ENCODE data around the gene PCDHGA3.

Gene PCDHGA3

DNA sequence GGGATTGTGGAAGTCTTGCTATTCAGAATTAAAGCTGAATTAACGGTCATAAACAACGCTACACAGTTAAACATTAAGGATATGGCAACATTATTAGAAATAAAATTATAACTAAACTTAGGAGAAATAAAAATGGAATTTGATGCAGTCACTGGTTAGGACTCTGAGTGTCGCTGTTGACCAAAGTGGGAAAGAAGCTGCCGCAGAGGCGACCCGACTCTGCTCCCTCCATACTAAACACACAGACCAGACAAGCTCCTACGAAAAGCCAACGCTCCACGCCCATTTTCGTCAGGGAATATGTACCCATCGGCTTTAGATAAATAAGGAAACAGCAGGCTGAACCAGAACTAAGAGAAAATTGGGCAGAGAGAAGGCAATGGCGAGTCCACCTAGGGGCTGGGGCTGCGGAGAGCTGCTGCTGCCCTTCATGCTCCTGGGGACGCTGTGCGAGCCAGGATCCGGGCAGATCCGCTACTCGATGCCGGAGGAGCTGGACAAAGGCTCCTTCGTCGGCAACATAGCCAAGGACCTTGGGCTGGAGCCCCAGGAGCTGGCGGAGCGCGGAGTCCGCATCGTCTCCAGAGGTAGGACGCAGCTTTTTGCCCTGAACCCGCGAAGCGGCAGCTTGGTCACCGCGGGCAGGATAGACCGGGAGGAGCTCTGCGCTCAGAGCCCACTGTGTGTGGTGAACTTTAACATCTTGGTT lies 20.5 kb downstream of the PCDHGA3 start, which contains the start of gene PCDHGA5:
Gene PCDHGA5 (plus strand): TSS at position 211 of the 709 bp plus-strand sequence. CDS start 169 bp downstream, at position 380.
- TF ChIP-seq, protein P1, sequence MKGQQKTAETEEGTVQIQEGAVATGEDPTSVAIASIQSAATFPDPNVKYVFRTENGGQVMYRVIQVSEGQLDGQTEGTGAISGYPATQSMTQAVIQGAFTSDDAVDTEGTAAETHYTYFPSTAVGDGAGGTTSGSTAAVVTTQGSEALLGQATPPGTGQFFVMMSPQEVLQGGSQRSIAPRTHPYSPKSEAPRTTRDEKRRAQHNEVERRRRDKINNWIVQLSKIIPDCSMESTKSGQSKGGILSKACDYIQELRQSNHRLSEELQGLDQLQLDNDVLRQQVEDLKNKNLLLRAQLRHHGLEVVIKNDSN (IDR thresholded peaks at IDR 0.05): no peak
- no peak for TF ChIP-seq TAF1 (IDR thresholded peaks at IDR 0.05; ENCODE audit: low read depth)
- TF ChIP-seq ZBTB7A (IDR thresholded peaks at IDR 0.05; ENCODE audit: low read depth): no peak
- no peak for TF ChIP-seq FOXM1 (IDR thresholded peaks at IDR 0.05; ENCODE audit: borderline replicate concordance, low read depth)
- TF ChIP-seq YY1 (IDR thresholded peaks at IDR 0.05; ENCODE audit: low read depth): no peak
- no peak for TF ChIP-seq NFIC (IDR thresholded peaks at IDR 0.05)
- no peak for TF ChIP-seq RAD21 (IDR thresholded peaks at IDR 0.05; ENCODE audit: low read depth)
- no peak for TF ChIP-seq REST (IDR thresholded peaks at IDR 0.05; ENCODE audit: low read depth)
- no peak for TF ChIP-seq MAX (IDR thresholded peaks at IDR 0.05)
- TF ChIP-seq CREB1 (IDR thresholded peaks at IDR 0.05; ENCODE audit: low read depth): no peak
- no peak for TF ChIP-seq TEAD4 (IDR thresholded peaks at IDR 0.05)
- TF ChIP-seq EGR1 (IDR thresholded peaks at IDR 0.05): no peak
- TF ChIP-seq TCF12 (IDR thresholded peaks at IDR 0.05; ENCODE audit: low read depth): no peak
- TF ChIP-seq EP300 (IDR thresholded peaks at IDR 0.05; ENCODE audit: borderline replicate concordance): no peak
- TF ChIP-seq CEBPB (IDR thresholded peaks at IDR 0.05): no peak

GRCh38 chr5:141366016-141366896 lies 22.6 kb downstream of the PCDHGA3 start:
- TF ChIP-seq NFIC (IDR thresholded peaks at IDR 0.05) (no peak), TCF12 (IDR thresholded peaks at IDR 0.05; ENCODE audit: low read depth) (no peak), REST (IDR thresholded peaks at IDR 0.05; ENCODE audit: low read depth) (no peak), EGR1 (IDR thresholded peaks at IDR 0.05) (no peak), MAX (IDR thresholded peaks at IDR 0.05) (no peak), TAF1 (IDR thresholded peaks at IDR 0.05; ENCODE audit: low read depth) (no peak), CREB1 (IDR thresholded peaks at IDR 0.05; ENCODE audit: low read depth) (no peak)

DNA sequence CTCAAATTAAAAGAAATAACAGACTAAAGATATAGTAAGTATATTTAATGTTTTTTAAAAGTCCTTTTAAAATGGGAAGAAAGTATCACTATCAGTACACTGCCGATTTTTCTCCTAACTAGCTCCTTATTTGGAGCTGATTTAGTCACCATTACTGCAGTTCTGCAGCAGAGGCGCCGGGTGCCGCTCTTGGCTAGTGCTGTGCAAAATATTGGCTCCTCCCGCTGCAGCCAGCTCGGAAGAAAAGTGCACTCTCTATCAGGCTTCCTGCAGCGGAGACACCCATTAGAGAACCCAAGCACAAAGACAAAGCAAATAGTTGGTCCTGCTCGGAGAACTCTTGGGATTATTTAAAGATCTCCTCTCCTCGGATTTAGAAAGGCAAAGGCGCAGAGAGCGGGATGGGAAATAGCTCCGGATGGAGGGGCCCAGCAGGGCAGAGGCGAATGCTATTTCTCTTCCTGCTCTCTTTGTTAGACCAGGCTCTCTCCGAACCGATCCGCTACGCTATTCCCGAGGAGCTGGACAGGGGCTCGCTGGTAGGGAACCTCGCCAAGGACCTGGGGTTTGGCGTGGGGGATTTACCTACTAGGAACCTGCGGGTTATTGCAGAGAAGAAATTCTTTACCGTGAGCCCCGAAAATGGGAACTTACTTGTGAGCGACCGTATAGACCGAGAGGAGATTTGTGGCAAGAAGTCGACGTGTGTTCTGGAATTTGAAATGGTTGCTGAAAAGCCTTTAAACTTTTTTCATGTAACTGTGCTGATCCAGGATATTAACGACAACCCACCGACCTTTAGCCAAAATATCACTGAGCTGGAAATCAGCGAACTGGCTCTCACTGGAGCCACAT lies 26.6 kb downstream of the PCDHGA3 start, which contains the start of gene PCDHGB3:
Gene PCDHGB3 (plus strand): TSS at position 249 of the 855 bp plus-strand sequence. CDS start 153 bp downstream, at position 402.
- TF ChIP-seq RAD21 (IDR thresholded peaks at IDR 0.05; ENCODE audit: low read depth): peak; percentile 22; the same call in 1 of the 2 replicates
- no peak for TF ChIP-seq NFIC (IDR thresholded peaks at IDR 0.05)

DNA sequence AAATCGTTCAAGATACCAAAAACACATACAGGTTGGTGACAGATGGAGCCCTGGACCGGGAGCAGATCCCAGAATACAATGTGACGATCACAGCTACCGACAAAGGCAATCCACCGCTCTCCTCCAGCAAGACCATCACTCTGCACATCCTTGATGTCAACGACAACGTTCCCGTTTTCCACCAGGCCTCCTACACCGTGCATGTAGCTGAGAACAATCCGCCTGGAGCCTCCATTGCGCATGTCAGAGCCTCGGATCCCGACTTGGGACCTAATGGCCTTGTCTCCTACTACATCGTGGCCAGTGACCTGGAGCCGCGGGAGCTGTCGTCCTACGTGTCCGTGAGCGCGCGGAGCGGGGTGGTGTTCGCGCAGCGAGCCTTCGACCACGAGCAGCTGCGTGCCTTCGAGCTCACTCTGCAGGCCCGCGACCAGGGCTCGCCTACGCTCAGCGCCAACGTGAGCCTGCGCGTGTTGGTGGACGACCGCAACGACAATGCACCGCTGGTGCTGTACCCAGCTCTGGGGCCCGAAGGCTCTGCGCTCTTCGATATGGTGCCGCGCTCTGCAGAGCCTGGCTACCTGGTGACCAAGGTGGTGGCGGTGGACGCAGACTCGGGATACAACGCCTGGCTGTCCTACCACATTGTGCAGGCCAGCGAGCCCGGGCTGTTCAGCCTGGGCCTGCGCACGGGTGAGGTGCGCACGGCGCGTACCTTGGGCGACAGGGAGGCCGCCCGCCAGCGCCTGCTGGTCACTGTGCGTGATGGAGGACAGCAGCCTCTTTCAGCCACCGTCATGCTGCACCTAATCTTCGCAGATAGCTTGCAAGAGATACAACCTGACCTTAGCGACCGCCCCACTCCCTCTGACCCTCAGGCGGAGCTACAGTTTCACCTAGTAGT lies 28.2 kb downstream of the PCDHGA3 start:
- TF ChIP-seq TEAD4 (IDR thresholded peaks at IDR 0.05) (no peak), MAX (IDR thresholded peaks at IDR 0.05) (no peak), REST (IDR thresholded peaks at IDR 0.05; ENCODE audit: low read depth) (no peak), RAD21 (IDR thresholded peaks at IDR 0.05; ENCODE audit: low read depth) (no peak), CREB1 (IDR thresholded peaks at IDR 0.05; ENCODE audit: low read depth) (no peak), TCF12 (IDR thresholded peaks at IDR 0.05; ENCODE audit: low read depth) (no peak), TAF1 (IDR thresholded peaks at IDR 0.05; ENCODE audit: low read depth) (no peak), ZBTB7A (IDR thresholded peaks at IDR 0.05; ENCODE audit: low read depth) (no peak), EP300 (IDR thresholded peaks at IDR 0.05; ENCODE audit: borderline replicate concordance) (no peak), CEBPB (IDR thresholded peaks at IDR 0.05) (no peak), YY1 (IDR thresholded peaks at IDR 0.05; ENCODE audit: low read depth) (no peak), EGR1 (IDR thresholded peaks at IDR 0.05) (no peak), NFIC (IDR thresholded peaks at IDR 0.05) (no peak), FOXM1 (IDR thresholded peaks at IDR 0.05; ENCODE audit: borderline replicate concordance, low read depth) (no peak)
- TF ChIP-seq, protein P1 (IDR thresholded peaks at IDR 0.05): no peak
